OCI-LY7 (cell line): ENCODE measurements around the gene C2CD4A. TPM values are rescaled to one million over a fixed set of nuclear protein-coding genes. Genes with fewer than 3 reads are reported as not detected.

Experiments used
- BruUV-seq: library from RNA; stranded (reverse); fragments of 400-500 nt; replicated peaks from 2 replicates; lab custom pipeline; 2021; lab: Mats Ljungman, UMichigan
- CTCF ChIA-PET: fragments of 300-600 bp; sonication (Branson Sonifier 250); formaldehyde crosslinking; loops from one replicate; lab custom pipeline; 2022; ENCODE audit warnings: antibody characterized with exemption; ENCODE audit not compliant: unreplicated experiment; lab: Charles Lee
- POLR2A ChIA-PET: fragments of 300-600 bp; sonication (Branson Sonifier 250); formaldehyde crosslinking; loops from one replicate; lab custom pipeline; 2022; ENCODE audit warnings: antibody characterized with exemption; lab: Charles Lee
- DNase-seq: peaks from one replicate; pipeline ENCODE4 v3.0.0-alpha.2; 2015; ENCODE audit warnings: low spot score
- H2AFZ ChIP-seq: fragments of 200-600 bp; sonication (generic), shearing (Covaris generic); 2 replicates; pipeline ENCODE4 v1.6.1; 2014; ENCODE audit warnings: mild to moderate bottlenecking, antibody characterized with exemption, low read length, moderate library complexity
- H3K27ac ChIP-seq: fragments of 200-600 bp; sonication (generic); 2 replicates; pipeline ENCODE4 v1.5.1; 2014; ENCODE audit warnings: mixed run types, low read depth, mild to moderate bottlenecking, moderate library complexity, low read length, inconsistent platforms; ENCODE audit not compliant: poor library complexity, severe bottlenecking
- H3K36me3 ChIP-seq: fragments of 200-600 bp; sonication (generic); 2 replicates; pipeline ENCODE4 v1.6.1; 2014; ENCODE audit warnings: mild to moderate bottlenecking, antibody characterized with exemption, low read length, moderate library complexity, mixed read lengths; ENCODE audit not compliant: insufficient read depth
- H3K4me1 ChIP-seq: fragments of 200-600 bp; sonication (generic); 2 replicates; pipeline ENCODE4 v1.5.1; 2014; ENCODE audit warnings: mild to moderate bottlenecking, low read length; ENCODE audit not compliant: insufficient read depth, poor library complexity, severe bottlenecking
- H3K4me2 ChIP-seq: fragments of 200-600 bp; sonication (generic); 2 replicates; pipeline ENCODE4 v1.6.1; 2014; ENCODE audit warnings: mild to moderate bottlenecking, low read length
- H3K4me3 ChIP-seq: fragments of 200-600 bp; sonication (generic); 2 replicates; pipeline ENCODE4 v1.5.1; 2014; ENCODE audit warnings: mild to moderate bottlenecking, low read depth, low read length; ENCODE audit not compliant: poor library complexity, severe bottlenecking
- H3K79me2 ChIP-seq: fragments of 200-600 bp; sonication (generic); 2 replicates; pipeline ENCODE4 v1.6.1; 2016; ENCODE audit warnings: low read depth, mild to moderate bottlenecking, low read length, moderate library complexity, mixed read lengths; ENCODE audit not compliant: insufficient read depth
- H3K9me2 ChIP-seq: fragments of 200-600 bp; sonication (generic); 2 replicates; pipeline ENCODE4 v1.6.1; 2016; ENCODE audit warnings: mild to moderate bottlenecking, low read length, mixed read lengths; ENCODE audit not compliant: insufficient read depth
- H3K9me3 ChIP-seq: fragments of 200-600 bp; sonication (generic); 2 replicates; pipeline ENCODE4 v1.6.1; 2014; ENCODE audit warnings: mild to moderate bottlenecking, mixed run types, low read length, mixed read lengths
- H4K20me1 ChIP-seq: fragments of 200-600 bp; sonication (generic); 2 replicates; pipeline ENCODE4 v1.6.1; 2014; ENCODE audit warnings: mild to moderate bottlenecking, antibody characterized with exemption, low read length, moderate library complexity, mixed read lengths; ENCODE audit not compliant: insufficient read depth
- CTCF ChIP-seq: fragments of 200-600 bp; sonication (generic); conservative IDR thresholded peaks from 2 replicates; pipeline ENCODE4 v1.5.1; 2014; ENCODE audit warnings: mild to moderate bottlenecking, antibody characterized with exemption, low read length, moderate library complexity, mixed read lengths
- EZH2phosphoT487 ChIP-seq: fragments of 200-600 bp; sonication (generic); IDR thresholded peaks from 2 replicates; pipeline ENCODE4 v1.6.1; 2018; ENCODE audit warnings: low read depth, borderline replicate concordance, mild to moderate bottlenecking, mixed run types, antibody characterized with exemption, low read length, moderate library complexity, mixed read lengths
- intact Hi-C: fragments of 100-400 bp; cut with micrococcal nuclease; formaldehyde crosslinking; loops from one replicate; pipeline ENCODE4 v1.10.0; 2022; ENCODE audit not compliant: unreplicated experiment
- total RNA-seq, 2 experiments: library from RNA; depleted of rRNA in 1 of 2; stranded (reverse); fragments of >200 nt in 1 of 2; shearing (Covaris generic) in 1 of 2; gene quantifications; 2 replicates each; pipeline ENCODE4 v1.2.3, GENCODE V29; 2014 to 2022

The C2CD4A gene
- total RNA-seq, 2 experiments from 2014 or later = not detected

- H3K36me3 ChIP-seq = no peaks in the 10 kb centered on the region
- intact Hi-C loops = no loop called here
- no peaks in the 10 kb centered on the region for H4K20me1 ChIP-seq
- no peak for DNase-seq
- H2AFZ ChIP-seq = no peak overlapping the region
- TF ChIP-seq EZH2phosphoT487 (no peak), CTCF (no peak)
- no peaks in the 10 kb centered on the region for H3K9me3 ChIP-seq
- BruUV-seq = no TSS peak
- ChIA-PET POLR2A (interaction anchor here (0.6 kb wide), 1 partner anchor 11 kb away, joined by 4 read pairs; no protein-coding TSS in a partner anchor), CTCF (no interaction called here)
- no peak overlapping the region for H3K27ac ChIP-seq
- H3K79me2 ChIP-seq = no peaks in the 10 kb centered on the region
- no peak overlapping the region for H3K4me3 ChIP-seq
- no peaks in the 10 kb centered on the region for H3K9me2 ChIP-seq
- no peak overlapping the region for H3K4me2 ChIP-seq
- peaks cover 9% of the 10 kb centered on the region for H3K4me1 ChIP-seq
These were observed 2.8 kb downstream of the C2CD4A start for GRCh38 chr15:62069551-62069950.

GRCh38 chr15:62071711-62072308 is 5.0 kb downstream of the C2CD4A start:
- CTCF ChIA-PET = interaction anchor here (1.0 kb wide), 1 partner anchor 199 kb away, joined by 3 read pairs; no protein-coding TSS in a partner anchor
- no peak overlapping the region for H3K4me3 ChIP-seq
- POLR2A ChIA-PET = no interaction called here
- H3K79me2 ChIP-seq = no peaks in the 10 kb centered on the region
- no peaks in the 10 kb centered on the region for H3K36me3 ChIP-seq
- no peak overlapping the region for H2AFZ ChIP-seq
- DNase-seq = peak; percentile 59
- no peak overlapping the region for H3K27ac ChIP-seq
- no peaks in the 10 kb centered on the region for H3K9me3 ChIP-seq
- no peaks in the 10 kb centered on the region for H4K20me1 ChIP-seq
- peaks cover 5% of the 10 kb centered on the region for H3K4me1 ChIP-seq
- BruUV-seq = no TSS peak
- H3K9me2 ChIP-seq = no peaks in the 10 kb centered on the region
- no peak overlapping the region for H3K4me2 ChIP-seq
- TF ChIP-seq EZH2phosphoT487 (no peak), CTCF (peak; percentile 91)
- intact Hi-C loops = loop anchor here (2.0 kb wide), 1 partner anchor 199 kb away; no protein-coding TSS in a partner anchor

GRCh38 chr15:62075595-62076277 is 9.0 kb downstream of the C2CD4A start:
- intact Hi-C loops = no loop called here
- no peak for TF ChIP-seq EZH2phosphoT487
- no peak for TF ChIP-seq CTCF
- H3K79me2 ChIP-seq = no peaks in the 10 kb centered on the region
- BruUV-seq = no TSS peak
- H2AFZ ChIP-seq = no peak overlapping the region
- no peaks in the 10 kb centered on the region for H3K36me3 ChIP-seq
- H4K20me1 ChIP-seq = no peaks in the 10 kb centered on the region
- CTCF ChIA-PET = no interaction called here
- no peak overlapping the region for H3K27ac ChIP-seq
- POLR2A ChIA-PET = no interaction called here
- H3K4me1 ChIP-seq = no peaks in the 10 kb centered on the region
- H3K4me3 ChIP-seq = no peak overlapping the region
- no peak for DNase-seq
- no peaks in the 10 kb centered on the region for H3K9me3 ChIP-seq
- no peaks in the 10 kb centered on the region for H3K9me2 ChIP-seq
- no peak overlapping the region for H3K4me2 ChIP-seq
